Activated CD8-positive, alpha-beta memory T cell treated with anti-CD3 and anti-CD28 coated beads for 4 hours (primary cell): Measurements from ENCODE around the gene SLC16A7.

Source experiments
- DNase-seq, 2 donors: peaks; one replicate each; pipeline ENCODE4 v3.0.0-alpha.2; 2020; ENCODE audit warnings: low read depth in 2 of 2

Gene SLC16A7

DNA sequence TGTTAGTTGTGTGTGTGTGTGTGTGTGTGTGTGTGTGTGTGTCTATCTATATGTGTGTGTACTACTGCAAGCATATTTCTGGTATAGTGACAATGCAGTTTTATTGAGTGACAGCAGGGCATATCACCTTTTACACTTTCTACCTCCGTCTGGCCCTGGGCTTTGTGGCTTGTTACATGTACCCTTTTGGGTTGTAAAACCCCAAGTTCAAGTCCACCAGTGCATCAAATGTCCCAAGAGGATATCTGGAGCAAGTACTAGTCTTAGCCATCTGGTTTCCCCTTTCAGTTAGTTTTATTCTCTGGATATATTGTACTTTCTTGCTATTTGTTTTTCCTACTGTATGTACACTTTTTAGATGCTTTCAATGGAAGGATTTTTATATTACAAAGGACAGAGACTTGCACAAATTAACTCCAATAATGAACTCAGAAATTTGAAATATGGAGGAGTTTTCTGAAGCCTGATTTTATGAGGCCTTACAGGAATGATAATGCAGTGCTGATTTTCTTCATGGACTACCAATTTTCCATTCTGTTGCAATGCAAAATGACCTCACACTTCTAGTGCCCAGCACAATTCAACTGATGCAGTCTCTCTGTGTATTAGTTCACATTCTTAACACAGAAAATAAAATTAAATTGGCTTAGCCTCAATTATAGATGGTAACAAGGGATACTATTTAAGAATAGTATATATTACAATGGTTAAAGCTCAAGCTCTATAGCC is 29.1 kb downstream of the SLC16A7 start:
- DNase-seq = no peak

DNA sequence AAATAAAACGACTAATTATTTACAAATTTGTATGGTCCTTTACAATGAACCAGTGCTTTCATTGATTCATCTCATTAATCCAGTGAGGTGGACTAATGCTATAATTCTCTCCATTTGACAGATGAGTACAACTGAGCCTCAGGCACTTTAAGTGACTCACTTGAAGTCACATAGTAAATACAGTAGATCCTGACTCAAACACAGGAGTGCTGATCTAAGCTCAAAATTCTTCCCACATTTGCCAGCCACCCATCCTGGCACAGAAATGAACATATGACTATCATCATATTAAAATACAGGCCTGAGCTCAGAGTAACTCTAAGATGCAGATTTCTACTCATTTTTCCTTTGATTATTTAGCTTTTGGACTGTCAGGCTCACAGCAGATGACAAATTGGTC is 30.6 kb downstream of the SLC16A7 start:
- no peak for DNase-seq

DNA sequence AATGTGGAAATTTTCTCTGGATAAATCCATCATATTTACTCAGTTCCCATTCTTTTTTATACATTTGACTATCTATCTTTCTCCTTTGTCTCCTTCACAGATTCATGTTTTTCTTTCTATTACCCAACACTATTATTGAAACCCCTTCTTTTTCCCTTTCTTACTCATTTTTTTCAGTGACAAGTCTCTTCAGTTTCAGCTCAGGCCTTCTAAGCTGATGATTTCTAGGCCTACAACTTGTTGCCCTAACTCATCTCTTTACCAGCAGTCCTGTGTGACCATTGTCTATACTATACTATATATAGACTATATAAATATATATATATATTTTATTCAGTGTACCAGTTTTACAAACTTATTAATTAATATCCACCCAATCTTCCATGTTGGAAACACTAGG is 31.8 kb downstream of the SLC16A7 start:
- no peak for DNase-seq

DNA sequence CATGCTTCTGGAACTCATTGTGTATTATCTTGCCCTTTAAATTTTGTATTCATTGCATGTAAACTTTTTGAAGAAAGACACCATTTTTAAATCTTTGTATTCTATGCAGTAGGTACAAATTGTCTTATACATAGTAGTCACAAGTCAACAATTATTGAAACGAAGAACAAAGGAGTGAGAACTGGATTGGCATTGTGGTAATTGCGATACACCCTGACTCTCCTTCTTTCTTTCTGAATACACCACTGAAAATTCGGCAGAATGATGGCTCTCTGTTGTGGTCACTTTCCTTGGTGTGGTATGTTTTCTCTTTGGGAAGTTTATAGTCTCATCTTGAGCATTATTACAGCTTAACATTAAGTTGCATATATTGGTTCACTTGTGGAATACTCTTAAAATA is 34.1 kb downstream of the SLC16A7 start:
- no peak for DNase-seq

DNA sequence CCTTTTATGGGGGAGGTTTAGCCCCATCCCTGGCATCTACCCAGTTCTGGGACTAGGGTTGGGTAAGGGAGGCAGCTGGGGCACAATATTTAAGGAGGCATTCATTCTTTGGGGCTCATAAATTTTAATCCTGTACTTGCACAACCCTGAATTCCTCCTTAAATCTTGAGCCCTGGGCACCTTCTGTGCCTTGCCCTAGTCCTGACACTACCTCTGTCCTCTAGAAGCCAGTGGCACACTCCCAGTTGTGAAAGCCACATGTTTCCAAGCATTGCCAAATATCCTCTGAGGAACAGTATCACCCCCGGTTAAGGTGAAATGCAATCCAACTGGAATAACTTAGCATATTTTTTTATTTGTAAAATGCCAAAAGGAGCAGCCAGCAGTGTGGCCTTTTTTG is 36.6 kb downstream of the SLC16A7 start:
- DNase-seq = no peak

DNA sequence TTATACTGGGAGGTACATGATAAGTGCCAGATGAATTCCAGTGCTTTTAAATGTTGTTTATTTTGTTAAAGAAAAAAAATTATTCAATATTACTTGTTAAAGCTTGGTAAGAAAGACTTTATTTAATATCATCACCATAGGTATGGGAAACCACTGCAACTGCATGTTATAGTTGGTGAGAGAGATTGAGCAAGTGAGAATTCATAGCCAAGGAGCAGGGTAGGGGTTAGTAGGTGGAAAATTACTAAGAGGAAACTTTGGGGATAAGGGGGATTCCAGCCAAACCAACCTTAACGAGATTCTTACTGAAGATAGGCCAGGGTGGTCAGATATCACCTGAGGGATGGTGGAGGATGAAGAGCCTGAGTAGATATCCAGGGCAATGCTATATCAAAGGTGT is 38.4 kb downstream of the SLC16A7 start:
- no peak for DNase-seq

DNA sequence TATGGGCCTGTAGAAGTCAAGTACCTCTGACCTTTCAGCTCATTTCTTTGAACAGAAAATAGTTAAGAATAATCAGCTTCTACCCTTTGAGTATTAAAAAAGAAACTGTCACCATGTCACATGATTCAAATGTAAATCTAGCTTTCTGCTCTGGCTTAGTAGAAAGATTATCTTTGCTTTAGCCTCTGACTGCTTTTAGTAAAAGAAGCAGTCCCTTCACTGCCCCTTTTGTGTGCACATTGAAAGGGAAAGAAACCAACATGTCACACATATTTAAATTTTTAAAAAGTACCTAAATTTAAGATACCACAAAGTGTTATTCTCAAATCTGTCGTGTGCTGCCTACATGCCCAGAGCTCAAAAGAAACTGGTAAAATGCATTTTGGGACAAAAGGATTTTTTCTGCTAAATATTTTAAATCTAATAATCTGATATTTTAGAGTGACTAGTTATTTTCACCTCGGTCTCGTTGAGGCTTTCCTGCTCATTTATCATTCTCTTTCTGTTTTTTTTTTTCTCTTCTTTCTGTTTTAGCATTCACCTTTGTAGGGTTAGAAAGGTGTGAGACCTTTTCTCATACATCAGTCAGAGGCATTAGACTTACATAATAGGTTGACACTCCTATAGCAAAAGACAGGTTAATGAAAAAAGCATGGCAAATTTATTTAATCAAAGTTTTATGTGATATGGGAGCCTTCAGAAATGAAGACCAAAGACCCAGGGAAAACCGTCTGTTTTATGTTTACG is 41.3 kb downstream of the SLC16A7 start:
- DNase-seq = no peak

DNA sequence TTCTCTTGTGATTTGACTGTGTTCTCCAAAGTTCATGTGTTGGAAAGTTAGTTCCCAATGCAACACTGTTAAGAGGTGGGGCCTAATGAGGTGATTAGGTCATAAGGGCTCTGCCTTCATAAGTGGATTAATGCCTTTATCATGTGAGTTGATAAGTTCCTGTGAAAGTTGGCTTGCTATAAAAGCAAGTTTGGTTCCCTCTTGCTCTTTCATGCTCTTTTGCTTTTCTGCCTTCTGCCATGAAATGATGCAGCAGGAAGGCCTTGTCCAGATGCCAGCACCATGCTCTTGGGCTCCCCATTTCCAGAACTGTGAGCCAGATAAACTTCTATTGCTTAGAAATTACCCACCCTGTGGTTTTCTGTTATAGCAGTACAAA is 41.9 kb downstream of the SLC16A7 start:
- DNase-seq = no peak

DNA sequence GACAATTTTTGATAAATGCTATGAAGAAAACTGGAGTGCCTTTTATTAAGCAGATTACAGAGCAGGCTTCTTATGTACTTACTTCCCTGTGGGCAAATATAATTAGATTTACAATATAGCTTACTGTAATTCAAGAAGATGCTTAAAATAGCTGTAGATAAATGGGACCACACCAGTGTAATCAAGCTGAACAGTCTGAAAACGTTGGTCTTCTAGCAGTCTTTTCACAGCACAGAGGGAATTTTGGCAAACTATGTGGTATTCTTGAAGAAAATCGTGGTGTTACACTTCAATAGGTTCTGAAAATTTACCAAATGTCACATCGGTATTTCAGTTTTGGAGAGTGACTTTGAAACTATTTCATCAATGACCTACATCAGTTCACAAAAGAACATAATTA is 47.7 kb downstream of the SLC16A7 start:
- DNase-seq = no peak

DNA sequence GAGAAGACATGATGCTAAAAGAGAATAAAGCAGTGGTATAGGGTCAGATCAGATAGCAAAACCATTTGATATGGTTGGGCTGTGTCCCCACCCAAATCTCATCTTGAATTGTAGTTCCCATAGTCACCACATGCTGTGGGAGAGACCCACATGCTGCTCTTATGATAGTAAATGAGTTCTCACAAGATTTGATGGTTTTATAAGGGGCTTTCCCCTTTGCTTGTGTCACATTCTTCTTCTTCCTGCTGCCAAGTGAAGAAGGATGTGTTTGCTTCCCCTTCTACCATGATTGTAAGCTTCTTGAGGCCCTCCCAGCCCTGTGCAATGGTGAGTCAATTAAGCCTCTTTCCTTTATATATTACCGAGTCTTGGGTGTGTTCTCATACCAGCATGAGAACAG is 49.4 kb downstream of the SLC16A7 start:
- no peak for DNase-seq

DNA sequence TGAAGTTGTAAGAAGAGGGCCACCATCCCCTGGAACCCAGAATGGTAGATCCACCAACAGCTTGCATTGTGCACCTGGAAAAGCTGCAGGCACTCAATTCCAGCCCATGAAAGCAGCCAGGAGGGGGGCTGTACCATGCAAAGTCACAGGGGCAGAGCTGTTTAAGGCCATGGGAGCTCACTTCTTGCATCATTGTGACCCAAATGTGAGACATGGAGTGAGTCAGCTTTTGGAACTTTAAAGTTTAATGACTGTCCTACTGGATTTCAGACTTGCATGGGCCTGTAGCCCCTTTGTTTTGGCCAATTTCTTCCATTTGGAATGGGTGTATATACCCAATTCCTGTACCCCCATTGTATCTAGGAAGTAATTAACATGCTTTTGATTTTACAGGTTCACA is 50.8 kb downstream of the SLC16A7 start:
- no peak for DNase-seq

DNA sequence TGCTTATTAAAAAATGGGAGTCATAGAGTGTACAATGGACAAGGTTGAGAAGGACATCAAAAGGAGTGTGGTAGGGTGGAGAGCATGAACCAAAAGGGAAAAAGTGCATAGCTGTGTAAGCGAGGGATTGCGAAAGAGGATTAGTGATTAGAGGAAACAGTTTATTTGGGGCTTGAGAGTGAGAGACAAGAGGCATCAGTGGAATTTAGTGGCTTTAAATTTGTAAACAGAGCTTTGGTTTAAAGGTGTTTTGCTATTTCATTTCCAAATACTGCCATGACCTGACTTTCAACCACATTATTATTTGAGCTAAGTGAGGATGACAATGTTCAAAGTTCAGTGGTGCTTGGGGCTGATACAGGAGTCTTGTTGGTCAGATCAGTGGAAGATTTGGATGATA is 53.4 kb downstream of the SLC16A7 start:
- DNase-seq = no peak

DNA sequence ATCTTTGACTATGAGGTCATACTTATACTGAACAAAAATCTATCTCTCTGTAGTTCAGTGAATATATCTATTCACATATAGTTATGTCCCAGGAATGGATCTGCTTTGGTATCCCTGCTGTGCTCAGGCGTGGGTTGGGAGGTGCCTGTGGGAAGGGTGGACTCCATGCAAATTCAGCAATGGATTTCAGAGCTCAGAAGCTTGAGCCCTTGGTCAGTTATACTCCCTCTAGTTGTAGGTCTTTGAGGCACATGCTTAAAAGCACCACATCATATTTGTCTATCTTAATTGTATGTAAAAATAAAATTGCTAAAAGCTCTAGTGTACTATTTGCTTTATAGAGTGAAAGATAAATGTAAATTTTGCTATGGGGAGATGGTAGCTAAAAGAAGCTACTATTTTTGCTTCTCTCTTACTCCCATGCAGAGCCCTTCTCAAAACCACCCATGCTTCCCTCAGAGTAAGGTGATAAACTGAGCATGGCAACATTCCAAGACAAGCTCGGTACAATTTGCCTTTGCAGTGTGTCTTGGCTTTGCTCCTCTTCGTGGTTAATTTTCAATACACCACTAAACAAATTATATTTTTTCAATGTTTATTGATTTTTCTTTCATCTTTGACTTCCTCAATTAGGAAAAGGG is 54.9 kb downstream of the SLC16A7 start:
- DNase-seq = no peak

DNA sequence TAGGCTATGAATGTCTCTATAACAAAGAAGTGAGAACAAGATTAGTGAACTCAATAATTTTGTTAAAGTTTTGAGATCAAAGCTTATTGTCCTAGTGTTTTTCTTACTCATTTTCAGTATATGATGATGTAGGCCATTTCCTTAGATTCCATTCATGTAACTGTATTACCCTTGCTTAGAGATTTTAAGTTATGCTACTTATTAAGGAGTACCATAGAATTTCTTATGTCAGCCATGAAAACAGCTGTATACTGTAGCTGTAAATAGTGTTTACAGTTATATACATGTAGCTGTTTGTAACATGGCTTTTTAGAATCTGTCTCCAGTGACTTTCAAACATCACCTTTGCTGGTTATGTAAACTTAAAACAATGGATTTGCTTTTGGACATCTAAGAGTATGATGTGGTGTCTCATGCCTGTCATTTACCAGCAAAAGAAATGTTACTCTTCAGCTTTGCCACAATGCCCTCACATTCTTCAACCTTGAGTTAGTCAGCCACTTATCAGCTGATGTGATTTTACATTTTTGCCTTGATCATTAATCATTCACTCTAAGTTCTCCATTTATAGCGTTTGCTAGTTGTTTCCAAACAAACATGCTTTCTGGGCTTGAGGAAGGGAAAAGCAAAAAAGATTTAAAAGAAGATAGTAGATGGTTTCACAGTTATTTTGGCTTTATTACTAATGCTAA is 55.5 kb downstream of the SLC16A7 start:
- no peak for DNase-seq

DNA sequence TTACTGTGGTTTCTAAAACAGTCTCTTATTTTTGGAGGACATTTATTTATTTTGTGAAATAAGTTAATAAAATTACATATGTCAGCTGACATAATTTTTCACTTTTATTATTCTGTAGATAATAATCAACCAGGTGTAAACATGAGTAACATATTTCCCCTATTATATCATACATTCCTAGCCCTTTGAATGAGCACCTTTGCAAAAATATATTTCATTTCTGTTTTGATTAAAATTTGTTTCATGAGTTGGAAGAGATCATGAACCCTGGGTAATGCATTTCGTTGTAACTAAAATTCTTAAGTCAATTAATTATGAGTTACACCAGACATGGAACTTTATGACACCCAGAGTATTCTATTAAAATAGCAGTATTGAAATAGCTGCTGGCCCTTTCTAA is 56.3 kb downstream of the SLC16A7 start:
- DNase-seq = no peak

DNA sequence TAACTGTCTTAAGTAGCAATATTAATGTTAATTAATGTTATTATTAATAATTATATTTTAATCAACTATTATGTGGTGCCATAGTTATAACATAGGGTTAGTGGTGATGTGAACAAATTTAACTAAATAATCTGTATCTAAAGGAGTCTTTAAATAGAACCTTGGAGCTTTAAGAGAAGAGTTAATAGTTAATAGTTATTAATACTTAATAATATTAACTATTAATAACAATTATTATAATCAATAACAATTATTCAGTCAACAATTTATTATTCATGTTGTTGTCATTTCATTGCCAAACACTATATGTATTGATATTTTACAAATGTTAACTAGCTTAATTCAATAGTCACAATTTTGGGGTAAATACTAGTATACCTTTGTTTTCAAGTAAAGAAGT is 58.2 kb downstream of the SLC16A7 start:
- no peak for DNase-seq

DNA sequence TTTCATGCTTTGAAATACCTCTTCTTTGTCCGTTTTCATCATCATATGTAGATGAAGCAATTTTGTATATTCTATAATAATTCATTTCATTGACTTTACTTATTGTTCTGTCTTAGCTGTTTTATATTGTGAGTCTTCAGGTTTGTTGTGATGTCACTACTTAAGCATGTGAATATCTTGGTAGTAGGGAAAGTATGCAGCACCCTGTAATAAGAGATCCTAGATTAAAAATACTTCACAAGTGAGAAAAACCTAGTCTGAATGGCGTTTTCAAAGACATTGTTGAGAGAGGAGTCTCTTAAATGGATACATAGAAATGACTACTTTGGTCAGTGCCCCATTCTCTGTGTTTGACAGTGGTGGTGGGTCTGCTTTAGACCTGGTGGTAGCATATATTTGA is 61.4 kb downstream of the SLC16A7 start:
- no peak for DNase-seq

DNA sequence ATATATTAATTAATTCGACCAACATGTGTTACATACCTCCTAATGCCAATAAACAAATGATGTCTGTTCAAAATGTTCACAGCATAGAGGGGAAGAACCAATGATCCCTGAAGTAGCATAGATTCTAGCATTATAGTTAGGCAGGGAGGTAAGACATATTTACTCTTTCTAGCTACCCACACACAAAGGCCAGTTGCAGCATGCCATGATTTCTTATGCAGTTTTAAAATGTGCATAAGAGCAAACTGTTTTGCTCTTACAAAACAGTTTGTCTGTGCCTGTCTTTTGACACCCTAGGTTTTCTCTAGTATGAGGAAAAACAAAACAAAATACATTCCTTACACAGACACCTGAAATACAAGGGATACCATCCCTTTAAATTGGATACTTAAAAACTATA is 61.9 kb downstream of the SLC16A7 start:
- no peak for DNase-seq

DNA sequence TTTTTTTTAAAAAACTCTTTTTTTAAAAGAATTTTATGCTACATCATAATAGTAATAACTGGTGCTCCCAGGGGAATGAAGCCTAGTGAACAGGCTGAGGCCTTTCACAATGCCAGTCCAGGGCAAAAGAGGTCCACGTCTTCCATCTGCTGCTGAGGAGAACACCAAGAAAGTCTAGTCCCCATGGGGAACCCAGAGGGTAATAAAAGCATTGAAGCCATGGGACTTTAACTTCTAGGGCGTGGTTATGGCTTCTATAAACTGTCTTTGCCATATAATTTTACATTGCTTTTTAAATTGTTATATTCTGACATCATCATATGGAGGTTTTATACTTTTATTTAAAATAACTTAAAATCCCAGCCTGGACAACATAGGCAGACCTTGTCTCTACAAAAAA is 64.3 kb downstream of the SLC16A7 start:
- no peak for DNase-seq

DNA sequence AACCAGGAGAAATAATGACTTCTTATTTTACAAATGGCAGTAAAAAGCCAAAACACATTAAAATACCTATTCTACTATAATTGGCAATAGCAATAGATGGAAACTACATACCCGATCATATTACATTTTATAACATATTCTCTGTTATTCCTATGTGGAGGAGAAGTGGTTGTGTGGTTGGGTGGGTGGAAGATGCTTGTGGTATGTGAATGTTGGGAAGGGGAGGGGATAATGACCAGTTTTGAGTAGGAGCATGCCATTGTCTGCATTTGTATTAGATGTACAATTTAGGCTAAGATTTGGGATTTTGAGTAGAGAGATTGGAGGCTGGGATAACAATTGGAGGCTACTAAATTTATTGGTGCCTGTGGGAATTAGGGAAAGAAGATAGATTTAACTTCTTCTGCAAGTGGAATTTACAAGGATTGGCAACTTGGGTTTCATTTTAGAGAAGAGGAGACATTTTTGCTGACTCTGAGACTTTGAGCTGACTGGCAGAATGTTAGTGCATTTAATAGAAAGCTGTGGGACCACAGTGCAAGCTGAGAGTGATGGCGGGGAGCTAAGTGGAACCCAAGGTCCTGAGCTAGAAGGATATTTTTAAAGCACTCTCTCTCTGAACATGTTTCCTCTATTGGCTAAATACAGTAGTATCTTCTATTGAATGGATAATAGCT is 65.2 kb downstream of the SLC16A7 start:
- DNase-seq = no peak

DNA sequence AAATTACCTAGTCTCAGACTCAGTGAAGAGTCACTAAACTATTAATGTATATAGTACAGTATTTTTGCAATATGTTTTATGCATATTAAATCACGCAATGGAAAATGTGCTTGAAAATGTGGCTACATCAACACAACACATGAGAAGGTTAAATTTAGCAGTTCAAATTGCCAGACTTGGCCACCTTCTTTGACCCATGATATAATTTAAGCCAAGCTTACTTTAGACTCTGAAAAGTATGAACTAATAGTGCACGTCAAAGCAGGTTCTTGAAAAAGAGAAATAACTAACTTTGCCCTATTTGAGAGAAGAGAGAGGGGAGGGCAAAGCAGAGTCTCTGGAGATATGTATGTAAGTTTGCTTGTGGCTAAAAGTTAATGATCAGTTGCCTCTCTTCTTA is 68.7 kb downstream of the SLC16A7 start:
- no peak for DNase-seq

DNA sequence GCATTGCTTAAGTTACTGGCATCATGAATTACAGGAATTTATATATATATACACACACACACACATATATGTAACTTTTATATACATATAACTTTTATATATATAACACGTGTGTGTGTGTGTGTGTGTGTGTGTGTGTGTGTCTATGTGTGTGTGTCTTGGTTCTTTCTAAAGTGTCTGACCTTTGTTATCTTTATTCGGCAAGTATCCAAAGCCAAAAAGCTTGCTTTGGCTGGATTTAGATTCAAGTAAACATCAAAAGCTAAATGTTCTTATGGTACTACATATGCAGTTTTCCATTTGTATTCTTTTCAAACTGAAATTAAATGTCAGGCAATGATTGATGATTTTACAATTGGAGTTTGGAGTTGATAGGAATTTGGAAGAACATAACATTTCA is 69.9 kb downstream of the SLC16A7 start:
- DNase-seq = no peak
